HepG2 (cell line): ENCODE results near the gene SETD1A. TPM values are rescaled to one million over a fixed set of nuclear protein-coding genes. Genes with fewer than 3 reads are reported as not detected.

ENCODE experiments used
- GPN1 ChIP-seq: sonication (generic); formaldehyde crosslinking; IDR thresholded peaks from 2 replicates; pipeline ENCODE4 v1.5.1; 2020; ENCODE audit warnings: missing genetic modification reagents, borderline replicate concordance
- HBP1 ChIP-seq: IDR thresholded peaks from 2 replicates; pipeline ENCODE4 v1.6.1; 2016; ENCODE audit warnings: low read depth, control low read depth
- NFIB ChIP-seq: sonication (generic); formaldehyde crosslinking; IDR thresholded peaks from 2 replicates; pipeline ENCODE4 v1.9.0; 2021; ENCODE audit warnings: missing genetic modification reagents, mild to moderate bottlenecking, borderline replicate concordance
- NFKB2 ChIP-seq: sonication (generic); formaldehyde crosslinking; IDR thresholded peaks from 2 replicates; pipeline ENCODE4 v1.4.0; 2020; ENCODE audit warnings: missing genetic modification reagents, borderline replicate concordance
- NR2F6 ChIP-seq, 2 experiments: IDR thresholded peaks; 2 replicates each; pipeline ENCODE4 v1.6.1; 2016; ENCODE audit warnings: antibody characterized with exemption in 1 of 2, mild to moderate bottlenecking in 1 of 2
- PHF20 ChIP-seq: sonication (generic); formaldehyde crosslinking; IDR thresholded peaks from 2 replicates; pipeline ENCODE4 v1.5.0; 2020; ENCODE audit warnings: mild to moderate bottlenecking, missing genetic modification reagents
- RARA ChIP-seq: IDR thresholded peaks from 2 replicates; pipeline ENCODE4 v1.6.1; 2016; ENCODE audit warnings: missing genetic modification reagents, missing compliant biosample characterization
- SP4 ChIP-seq: sonication (generic); formaldehyde crosslinking; IDR thresholded peaks from 2 replicates; pipeline ENCODE4 v1.8.1; 2023; ENCODE audit warnings: mild to moderate bottlenecking, missing genetic modification reagents
- ZBED4 ChIP-seq: sonication (generic); formaldehyde crosslinking; IDR thresholded peaks from 2 replicates; pipeline ENCODE4 v1.4.0; 2020; ENCODE audit warnings: missing genetic modification reagents, borderline replicate concordance
- ZBTB33 ChIP-seq: sonication (generic); formaldehyde crosslinking; IDR thresholded peaks from 2 replicates; pipeline ENCODE4 v1.4.0; 2020; ENCODE audit warnings: missing genetic modification reagents
- ZKSCAN5 ChIP-seq: sonication (generic); formaldehyde crosslinking; IDR thresholded peaks from 2 replicates; pipeline ENCODE4 v1.5.1; 2020; ENCODE audit warnings: mild to moderate bottlenecking, missing genetic modification reagents
- ZMYM3 ChIP-seq: sonication (generic); formaldehyde crosslinking; IDR thresholded peaks from 2 replicates; pipeline ENCODE4 v1.5.1; 2020; ENCODE audit warnings: mild to moderate bottlenecking, missing genetic modification reagents
- ZNF577 ChIP-seq: sonication (generic); formaldehyde crosslinking; IDR thresholded peaks from 2 replicates; pipeline ENCODE4 v1.4.0; 2020; ENCODE audit warnings: mild to moderate bottlenecking, low read depth, missing genetic modification reagents, borderline replicate concordance
- polyA plus RNA-seq, 8 experiments: library from polyadenylated mRNA; depleted of rRNA in 3 of 8; stranded (reverse) in 7 of 8; unstranded in 1 of 8; fragments of >200 nt; fragmentation: Illumina TruSeq in 4 of 8; extraction: Trizol in 4 of 8; gene quantifications; 2 replicates each; pipeline versions ENCODE4 v1.2.1 to v1.2.3, GENCODE V29; 2011 to 2016; ENCODE audit warnings: low read depth in 4 of 8, missing spikeins in 1 of 8, mixed read lengths in 1 of 8; ENCODE audit not compliant: insufficient read depth in 1 of 8
- total RNA-seq, 5 experiments: library from RNA; depleted of rRNA; stranded (reverse); fragments of >200 nt; fragmentation: Illumina TruSeq; extraction: Trizol; gene quantifications; 2 replicates each; pipeline ENCODE4 v1.2.3, GENCODE V29; 2016; ENCODE audit warnings: low read depth in 1 of 5
- TF ChIP-seq, protein P1 (sequence below): IDR thresholded peaks from 2 replicates; pipeline ENCODE4 v1.6.1; 2018; ENCODE audit warnings: missing genetic modification reagents, mild to moderate bottlenecking, missing compliant biosample characterization
- TF ChIP-seq, protein P2 (sequence below): sonication (generic); formaldehyde crosslinking; IDR thresholded peaks from 2 replicates; pipeline ENCODE4 v1.4.0; 2020; ENCODE audit warnings: missing genetic modification reagents
- TF ChIP-seq, protein P3 (sequence below): IDR thresholded peaks from 2 replicates; pipeline ENCODE4 v1.6.1; 2012; ENCODE audit warnings: inconsistent platforms
- TF ChIP-seq, protein P4 (sequence below): sonication (generic); formaldehyde crosslinking; conservative IDR thresholded peaks from 2 replicates; pipeline ENCODE4 v1.8.0; 2022; ENCODE audit warnings: low read depth, missing genetic modification reagents

Gene SETD1A
- total and polyA plus RNA-seq, 2 of the 13 experiments (the other 11 are each of a cell fraction or from before 2014, with no cell fraction given): 3.8 to 5.6 TPM

- TF ChIP-seq, protein P1, sequence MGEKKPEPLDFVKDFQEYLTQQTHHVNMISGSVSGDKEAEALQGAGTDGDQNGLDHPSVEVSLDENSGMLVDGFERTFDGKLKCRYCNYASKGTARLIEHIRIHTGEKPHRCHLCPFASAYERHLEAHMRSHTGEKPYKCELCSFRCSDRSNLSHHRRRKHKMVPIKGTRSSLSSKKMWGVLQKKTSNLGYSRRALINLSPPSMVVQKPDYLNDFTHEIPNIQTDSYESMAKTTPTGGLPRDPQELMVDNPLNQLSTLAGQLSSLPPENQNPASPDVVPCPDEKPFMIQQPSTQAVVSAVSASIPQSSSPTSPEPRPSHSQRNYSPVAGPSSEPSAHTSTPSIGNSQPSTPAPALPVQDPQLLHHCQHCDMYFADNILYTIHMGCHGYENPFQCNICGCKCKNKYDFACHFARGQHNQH: peak; percentile 55; the same call in 1 of the 2 replicates
- TF ChIP-seq NR2F6 (IDR thresholded peaks at IDR 0.05) (no peak; the same call in 1 of the 2 replicates), NR2F6 (CRISPR knock-in tag; IDR thresholded peaks at IDR 0.05) (peak; percentile 41; the same call in 1 of the 2 replicates), SP4 (CRISPR knock-in tag) (peak; percentile 82), HBP1 (no peak; the same call in 1 of the 2 replicates), NFKB2 (peak; percentile 55; the same call in 1 of the 2 replicates), ZBED4 (peak; percentile 97), ZMYM3 (CRISPR knock-in tag) (peak; percentile 63; the same call in 1 of the 2 replicates), ZBTB33 (CRISPR knock-in tag) (0 out of 2 replicates have a peak, but pooled peaks have one; percentile 10), GPN1 (CRISPR knock-in tag) (no peak; the same call in 1 of the 2 replicates), ZNF577 (CRISPR knock-in tag) (no peak), NFIB (CRISPR knock-in tag) (no peak), PHF20 (CRISPR knock-in tag) (0 out of 2 replicates have a peak, but pooled peaks have one; percentile 50), RARA (no peak), ZKSCAN5 (CRISPR knock-in tag) (no peak)
- TF ChIP-seq, protein P2, sequence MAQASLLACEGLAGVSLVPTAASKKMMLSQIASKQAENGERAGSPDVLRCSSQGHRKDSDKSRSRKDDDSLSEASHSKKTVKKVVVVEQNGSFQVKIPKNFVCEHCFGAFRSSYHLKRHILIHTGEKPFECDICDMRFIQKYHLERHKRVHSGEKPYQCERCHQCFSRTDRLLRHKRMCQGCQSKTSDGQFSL (CRISPR knock-in tag): peak; percentile 79; the same call in 1 of the 2 replicates
- TF ChIP-seq, protein P3, sequence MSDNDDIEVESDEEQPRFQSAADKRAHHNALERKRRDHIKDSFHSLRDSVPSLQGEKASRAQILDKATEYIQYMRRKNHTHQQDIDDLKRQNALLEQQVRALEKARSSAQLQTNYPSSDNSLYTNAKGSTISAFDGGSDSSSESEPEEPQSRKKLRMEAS: peak; percentile 64; the same call in 1 of the 2 replicates
- TF ChIP-seq, protein P4, sequence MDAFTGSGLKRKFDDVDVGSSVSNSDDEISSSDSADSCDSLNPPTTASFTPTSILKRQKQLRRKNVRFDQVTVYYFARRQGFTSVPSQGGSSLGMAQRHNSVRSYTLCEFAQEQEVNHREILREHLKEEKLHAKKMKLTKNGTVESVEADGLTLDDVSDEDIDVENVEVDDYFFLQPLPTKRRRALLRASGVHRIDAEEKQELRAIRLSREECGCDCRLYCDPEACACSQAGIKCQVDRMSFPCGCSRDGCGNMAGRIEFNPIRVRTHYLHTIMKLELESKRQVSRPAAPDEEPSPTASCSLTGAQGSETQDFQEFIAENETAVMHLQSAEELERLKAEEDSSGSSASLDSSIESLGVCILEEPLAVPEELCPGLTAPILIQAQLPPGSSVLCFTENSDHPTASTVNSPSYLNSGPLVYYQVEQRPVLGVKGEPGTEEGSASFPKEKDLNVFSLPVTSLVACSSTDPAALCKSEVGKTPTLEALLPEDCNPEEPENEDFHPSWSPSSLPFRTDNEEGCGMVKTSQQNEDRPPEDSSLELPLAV (CRISPR knock-in tag): no peak
These were observed 39.6 kb downstream of the SETD1A start (continued) for GRCh38 chr16:30996985-30997724.
